PC-3 (cell line): ENCODE data around the gene PRR23C. TPM values are rescaled to one million over a fixed set of nuclear protein-coding genes. Genes with fewer than 3 reads are reported as not detected.

Experiments used
- ATAC-seq: fragments of 200-7000 bp; cut with Tn5 transposase; 2 replicates; pipeline ENCODE4 v1.9.1; 2020; ENCODE audit warnings: mild to moderate bottlenecking, moderate library complexity
- BruUV-seq: library from RNA; stranded (reverse); fragments of 400-500 nt; replicated peaks from 2 replicates; lab custom pipeline; 2021; lab: Mats Ljungman, UMichigan
- CTCF ChIA-PET: fragments of 300-600 bp; sonication (Branson Sonifier 250); formaldehyde crosslinking; loops from one replicate; lab custom pipeline; 2022; ENCODE audit warnings: antibody characterized with exemption; lab: Charles Lee
- POLR2A ChIA-PET: fragments of 300-600 bp; sonication (Branson Sonifier 250); formaldehyde crosslinking; loops from one replicate; lab custom pipeline; 2022; ENCODE audit warnings: antibody characterized with exemption; ENCODE audit not compliant: unreplicated experiment; lab: Charles Lee
- DNase-seq: peaks from one replicate; pipeline ENCODE4 v3.0.0-alpha.2; 2015
- H2AFZ ChIP-seq: fragments of 300-600 bp; sonication (generic); 2 replicates; pipeline ENCODE4 v1.6.0; 2016; ENCODE audit warnings: antibody characterized with exemption, low read length
- H3F3A ChIP-seq: fragments of 300-600 bp; sonication (generic); one replicate; pipeline ENCODE4 v1.6.0; 2017; ENCODE audit warnings: antibody characterized with exemption, low read length, control low read depth, mild to moderate bottlenecking; ENCODE audit not compliant: unreplicated experiment
- H3K27ac ChIP-seq: fragments of 300-600 bp; sonication (generic); 2 replicates; pipeline ENCODE4 v1.5.1; 2016; ENCODE audit warnings: mild to moderate bottlenecking, low read length
- H3K27me3 ChIP-seq: fragments of 300-600 bp; sonication (generic); 2 replicates; pipeline ENCODE4 v1.6.1; 2016; ENCODE audit warnings: low read length, mixed read lengths
- H3K36me3 ChIP-seq: fragments of 300-600 bp; sonication (generic); 2 replicates; pipeline ENCODE4 v1.6.1; 2016; ENCODE audit warnings: low read depth, mixed run types, low read length, mixed read lengths
- H3K4me1 ChIP-seq: fragments of 300-600 bp; sonication (generic); 2 replicates; pipeline ENCODE4 v1.5.1; 2016; ENCODE audit warnings: low read length; ENCODE audit not compliant: insufficient read depth
- H3K4me2 ChIP-seq: fragments of 300-600 bp; sonication (generic); 2 replicates; pipeline ENCODE4 v1.6.0; 2016; ENCODE audit warnings: low read length
- H3K4me3 ChIP-seq: fragments of 300-600 bp; sonication (generic); 2 replicates; pipeline ENCODE4 v1.5.1; 2016; ENCODE audit warnings: mild to moderate bottlenecking, low read length, mixed read lengths
- H3K79me2 ChIP-seq: fragments of 300-600 bp; sonication (generic); 2 replicates; pipeline ENCODE4 v1.6.1; 2017; ENCODE audit warnings: low read length, mixed read lengths
- H3K9ac ChIP-seq: fragments of 300-600 bp; sonication (generic); 2 replicates; pipeline ENCODE4 v1.6.0; 2016; ENCODE audit warnings: mild to moderate bottlenecking, low read length
- H3K9me2 ChIP-seq: fragments of 300-600 bp; sonication (generic); replicated peaks from 2 replicates; pipeline ENCODE4 v1.6.1; 2016; ENCODE audit warnings: mixed run types, low read length, mixed read lengths
- H3K9me3 ChIP-seq: fragments of 300-600 bp; sonication (generic); 2 replicates; pipeline ENCODE4 v1.6.1; 2016; ENCODE audit warnings: low read length, mixed read lengths
- H4K20me1 ChIP-seq: fragments of 300-600 bp; sonication (generic); 2 replicates; pipeline ENCODE4 v1.6.1; 2016; ENCODE audit warnings: low read length, mixed read lengths
- EZH2 ChIP-seq: fragments of 300-600 bp; sonication (generic); IDR thresholded peaks from one replicate; pipeline ENCODE4 v1.6.1; 2017; ENCODE audit warnings: antibody characterized with exemption, mild to moderate bottlenecking, low read length; ENCODE audit not compliant: unreplicated experiment
- EZH2phosphoT487 ChIP-seq: fragments of 300-600 bp; sonication (generic); IDR thresholded peaks from 2 replicates; pipeline ENCODE4 v1.6.1; 2018; ENCODE audit warnings: mild to moderate bottlenecking, antibody characterized with exemption, low read length, borderline replicate concordance
- intact Hi-C: fragments of 100-400 bp; cut with micrococcal nuclease; formaldehyde crosslinking; loops from 2 replicates; pipeline ENCODE4 v1.9.0; 2023
- total RNA-seq: library from RNA; depleted of rRNA; stranded (reverse); fragments of >200 nt; gene quantifications from 2 replicates; pipeline ENCODE4 v1.2.3, GENCODE V29; 2014
- TF ChIP-seq, protein P1 (sequence below): fragments of 300-600 bp; sonication (generic); conservative IDR thresholded peaks from 2 replicates; pipeline ENCODE4 v1.5.1; 2017; ENCODE audit warnings: antibody characterized with exemption, low read depth, mild to moderate bottlenecking, low read length

PRR23C gene
- total RNA-seq, 1 experiment from 2014 or later, result not detected

DNA sequence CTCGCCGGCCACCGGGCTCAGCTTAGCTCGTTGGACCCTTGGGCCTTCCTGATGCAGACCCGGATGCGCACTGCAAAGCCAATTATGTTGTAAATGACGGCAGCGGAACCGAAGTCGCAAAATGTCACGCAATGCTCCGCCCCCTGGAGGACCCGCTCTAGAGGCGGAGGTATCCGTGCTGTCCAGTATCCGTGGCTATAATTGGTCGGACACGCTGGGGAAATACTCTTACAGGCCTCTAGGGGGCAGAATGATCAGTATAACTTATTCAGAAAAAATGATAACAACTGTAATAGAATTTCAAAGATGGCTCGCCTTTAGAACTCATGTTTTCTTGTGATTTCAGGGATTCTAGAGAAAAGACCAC lies 23.8 kb downstream of the PRR23C start, which contains the start of gene PRR23B:
PRR23B (minus strand) TSS at position 59 of the 367 bp plus-strand sequence. CDS start 265 bp downstream, outside the sequence.
- CTCF ChIA-PET, result no interaction called here

DNA sequence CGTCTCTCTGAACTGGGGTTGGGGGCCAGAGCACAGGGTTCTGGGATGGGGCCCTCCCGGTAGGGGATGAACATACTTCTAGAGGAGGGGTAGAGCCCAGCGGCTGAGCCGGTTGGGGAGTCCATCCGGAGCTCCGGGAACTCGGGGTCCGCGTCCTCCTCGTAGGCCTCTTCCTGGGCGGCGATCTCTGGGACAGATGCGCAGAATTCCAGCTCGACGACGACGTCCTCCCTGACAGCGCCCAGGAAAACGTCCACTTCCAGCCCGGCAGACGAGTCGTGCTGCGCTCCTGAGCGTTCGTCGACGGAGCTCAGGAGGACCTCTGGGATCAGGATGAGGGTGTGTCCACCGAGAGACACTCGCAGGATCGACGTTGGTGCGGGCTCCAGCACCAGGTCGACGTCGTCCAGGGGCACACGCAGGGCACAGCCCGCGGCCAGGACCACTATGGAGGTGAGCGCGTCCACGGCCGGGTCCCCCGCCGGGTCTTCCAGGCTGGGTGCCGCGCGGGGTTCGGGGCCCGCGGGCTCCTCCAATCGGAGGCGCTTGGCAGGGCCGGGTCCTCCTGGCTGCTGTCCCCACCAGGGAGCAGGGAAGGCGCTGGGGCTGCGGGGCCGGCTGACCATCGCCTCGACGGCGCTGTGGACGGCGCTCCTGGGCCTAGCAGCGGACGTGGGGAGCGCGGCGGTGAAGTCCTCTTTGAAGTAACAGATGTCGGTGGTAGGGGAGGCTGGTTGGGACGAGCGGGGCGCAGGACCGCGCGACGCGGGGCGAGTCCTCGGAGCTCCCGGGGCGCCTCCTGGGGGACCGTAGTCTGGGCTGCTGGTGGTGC lies 24.4 kb downstream of the PRR23C start:
- BruUV-seq, result no TSS peak
- no peak for TF ChIP-seq EZH2
- TF ChIP-seq, protein P1, sequence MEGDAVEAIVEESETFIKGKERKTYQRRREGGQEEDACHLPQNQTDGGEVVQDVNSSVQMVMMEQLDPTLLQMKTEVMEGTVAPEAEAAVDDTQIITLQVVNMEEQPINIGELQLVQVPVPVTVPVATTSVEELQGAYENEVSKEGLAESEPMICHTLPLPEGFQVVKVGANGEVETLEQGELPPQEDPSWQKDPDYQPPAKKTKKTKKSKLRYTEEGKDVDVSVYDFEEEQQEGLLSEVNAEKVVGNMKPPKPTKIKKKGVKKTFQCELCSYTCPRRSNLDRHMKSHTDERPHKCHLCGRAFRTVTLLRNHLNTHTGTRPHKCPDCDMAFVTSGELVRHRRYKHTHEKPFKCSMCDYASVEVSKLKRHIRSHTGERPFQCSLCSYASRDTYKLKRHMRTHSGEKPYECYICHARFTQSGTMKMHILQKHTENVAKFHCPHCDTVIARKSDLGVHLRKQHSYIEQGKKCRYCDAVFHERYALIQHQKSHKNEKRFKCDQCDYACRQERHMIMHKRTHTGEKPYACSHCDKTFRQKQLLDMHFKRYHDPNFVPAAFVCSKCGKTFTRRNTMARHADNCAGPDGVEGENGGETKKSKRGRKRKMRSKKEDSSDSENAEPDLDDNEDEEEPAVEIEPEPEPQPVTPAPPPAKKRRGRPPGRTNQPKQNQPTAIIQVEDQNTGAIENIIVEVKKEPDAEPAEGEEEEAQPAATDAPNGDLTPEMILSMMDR, result no peak
- no peak for TF ChIP-seq EZH2phosphoT487
- Histone ChIP-seq H3K27me3 (no peaks in the 10 kb centered on the region), H3K36me3 (no peaks in the 10 kb centered on the region), H4K20me1 (no peaks in the 10 kb centered on the region), H3K4me2 (no peak overlapping the region), H3K9me3 (no peaks in the 10 kb centered on the region), H3K79me2 (no peaks in the 10 kb centered on the region), H3F3A (no peaks in the 10 kb centered on the region), H2AFZ (no peak overlapping the region), H3K27ac (no peak overlapping the region), H3K9ac (no peak overlapping the region), H3K9me2 (no peaks in the 10 kb centered on the region), H3K4me1 (no peaks in the 10 kb centered on the region), H3K4me3 (no peak overlapping the region)
- ChIA-PET POLR2A (no interaction called here), CTCF (no interaction called here)
- DNase-seq, result no peak
- ATAC-seq, result no peak
- intact Hi-C loops, result no loop called here

More for the DNA sequence above, 23.8 kb downstream of the PRR23C start, which contains the start of gene PRR23B:
- Histone ChIP-seq H2AFZ (no peak within 1 kb of the TSS), H3K36me3 (no peaks in the 10 kb centered on the region), H3K9me2 (no peaks in the 10 kb centered on the region), H3K27me3 (no peaks in the 10 kb centered on the region), H3K9ac (no peak within 1 kb of the TSS), H3K27ac (no peak within 1 kb of the TSS), H3K4me3 (no peak within 1 kb of the TSS), H3K4me1 (no peaks in the 10 kb centered on the region), H3K9me3 (no peaks in the 10 kb centered on the region), H4K20me1 (no peaks in the 10 kb centered on the region), H3K4me2 (no peak within 1 kb of the TSS), H3K79me2 (no peaks in the 10 kb centered on the region), H3F3A (no peaks in the 10 kb centered on the region)
- intact Hi-C loops, result no loop called here
- no TSS peak for BruUV-seq
- POLR2A ChIA-PET, result no interaction called here
- TF ChIP-seq, protein P1, result peak; percentile 52; the same call in 1 of the 2 replicates
- no peak for TF ChIP-seq EZH2phosphoT487
- ATAC-seq, result no peak
- peak; percentile 2 for DNase-seq
